Neural cell (in vitro differentiated cells): Measurements from ENCODE around the gene LY9.
"Not testable (repeated sequence)": the region's sequence is repeated elsewhere in the genome, so short reads cannot be mapped to it uniquely, and the experiment has no call there.

Experiments
- CTCF ChIP-seq: fragments of 450-650 bp; IDR thresholded peaks from 2 replicates; pipeline ENCODE4 v1.5.1; 2014; ENCODE audit warnings: antibody characterized with exemption, mild to moderate bottlenecking, moderate library complexity; ENCODE audit not compliant: poor library complexity, severe bottlenecking
- EP300 ChIP-seq: fragments of 450-650 bp; conservative IDR thresholded peaks from 2 replicates; pipeline ENCODE4 v1.6.1; 2014; ENCODE audit warnings: antibody characterized with exemption, mild to moderate bottlenecking, moderate library complexity; ENCODE audit not compliant: poor library complexity, severe bottlenecking
- EZH2 ChIP-seq: fragments of 200-600, 300-800 bp; shearing (Covaris generic), sonication (generic); IDR thresholded peaks from 2 replicates; pipeline ENCODE4 v1.6.1; 2014; ENCODE audit warnings: antibody characterized with exemption, low read length, borderline replicate concordance, mild to moderate bottlenecking; ENCODE audit not compliant: insufficient read depth, poor library complexity, severe bottlenecking
- MXI1 ChIP-seq: fragments of 450-650 bp; conservative IDR thresholded peaks from 2 replicates; pipeline ENCODE4 v1.6.1; 2014; ENCODE audit warnings: antibody characterized with exemption, mild to moderate bottlenecking; ENCODE audit not compliant: poor library complexity, severe bottlenecking
- POLR2AphosphoS5 ChIP-seq: IDR thresholded peaks from 2 replicates; pipeline ENCODE4 v1.6.1; 2012
- RAD21 ChIP-seq: fragments of 450-650 bp; conservative IDR thresholded peaks from 2 replicates; pipeline ENCODE4 v1.6.1; 2014; ENCODE audit warnings: antibody characterized with exemption, mild to moderate bottlenecking, moderate library complexity
- REST ChIP-seq: IDR thresholded peaks from 2 replicates; pipeline ENCODE4 v1.6.1; 2012; ENCODE audit warnings: borderline replicate concordance
- TAF1 ChIP-seq: IDR thresholded peaks from 2 replicates; pipeline ENCODE4 v1.6.1; 2012; ENCODE audit warnings: low read depth

- not testable (repeated sequence) for TF ChIP-seq MXI1, EZH2, CTCF, POLR2AphosphoS5, EP300, REST, RAD21, TAF1
Measured at GRCh38 chr1:160875591-160875990, 79.6 kb downstream of the LY9 start.
